Breast epithelium (tissue), 4 donors: Measurements from ENCODE around the gene TMCC1. TPM values are rescaled to one million over a fixed set of nuclear protein-coding genes. Genes with fewer than 3 reads are reported as not detected.

Experiments
- DNase-seq, 2 donors: peaks; one replicate each; pipeline ENCODE4 v3.0.0-alpha.2; 2019; ENCODE audit warnings: low spot score in 2 of 2
- H3K27ac ChIP-seq, 2 donors: fragments of 200-600 bp; sonication (generic) in 1 of 2; one replicate each; pipeline ENCODE4 v1.5.1; 2016 to 2019; ENCODE audit warnings: mild to moderate bottlenecking in 1 of 2
- H3K27me3 ChIP-seq, 2 donors: fragments of 200-600 bp; sonication (generic) in 1 of 2; one replicate each; pipeline versions ENCODE4 v1.5.1 to v1.6.0; 2017 to 2019; ENCODE audit warnings: control low read depth in 1 of 2, mild to moderate bottlenecking in 1 of 2
- H3K36me3 ChIP-seq: fragments of 200-600 bp; one replicate; pipeline ENCODE4 v1.5.1; 2019
- H3K4me1 ChIP-seq, 2 donors: fragments of 200-600 bp; sonication (generic); one replicate each; pipeline ENCODE4 v1.5.1; 2016 to 2019; ENCODE audit warnings: control low read depth in 1 of 2
- H3K4me3 ChIP-seq, 3 donors: fragments of 200-600 bp; sonication (generic); 1 replicate in 2 of 3; 2 replicates in 1 of 3; pipeline ENCODE4 v1.5.1; 2016 to 2019; ENCODE audit warnings: mild to moderate bottlenecking in 3 of 3, moderate library complexity in 2 of 3
- H3K9me3 ChIP-seq, 2 donors: fragments of 200-600 bp; sonication (generic) in 1 of 2; one replicate each; pipeline ENCODE4 v1.5.1; 2016 to 2019; ENCODE audit warnings: control low read depth in 1 of 2
- POLR2A ChIP-seq: fragments of 450-650 bp; IDR thresholded peaks from one replicate; pipeline ENCODE4 v1.6.1; 2016; ENCODE audit warnings: antibody characterized with exemption, mild to moderate bottlenecking, moderate library complexity
- POLR2AphosphoS5 ChIP-seq, 3 donors: sonication (generic); formaldehyde crosslinking; IDR thresholded peaks; one replicate each; pipeline ENCODE4 v1.6.1; 2017; ENCODE audit warnings: antibody characterized with exemption in 3 of 3
- intact Hi-C: fragments of 100-400 bp; cut with DNase I; formaldehyde crosslinking; loops from one replicate; pipeline ENCODE4 v1.15.1; 2023; ENCODE audit warnings: low total_unique reads
- total RNA-seq, 3 donors: library from RNA; depleted of rRNA; stranded (reverse); fragments of >200 nt; gene quantifications; one replicate each; pipeline ENCODE4 v1.1.0, GENCODE V29; 2016
- TF ChIP-seq, protein P1 (sequence below), 3 donors: fragments of 450-650 bp; IDR thresholded peaks; one replicate each; pipeline ENCODE4 v1.5.1; 2016 to 2017; ENCODE audit warnings: antibody characterized with exemption in 3 of 3, mild to moderate bottlenecking in 3 of 3, moderate library complexity in 3 of 3

Gene TMCC1
- total RNA-seq, 3 donors from 2014 or later: 29.4 to 48.1 (median 29.8) TPM

- intact Hi-C loops: no loop called here
- DNase-seq: peak in 1 of 2 donors; percentile 74
- Histone ChIP-seq H3K4me1 (peaks cover 0 to 11% of the 10 kb centered on the region in 2 donors), H3K9me3 (no peaks in the 10 kb centered on the region), H3K36me3 (no peaks in the 10 kb centered on the region), H3K27me3 (no peaks in the 10 kb centered on the region), H3K4me3 (peak overlapping the region; percentile 2 to 42 (median 20)), H3K27ac (peak overlapping the region; percentile 40 to 67)
- peak in 2 of 3 donors; percentile 38 to 87 for TF ChIP-seq POLR2AphosphoS5 (IDR thresholded peaks at IDR 0.05)
- TF ChIP-seq, protein P1, sequence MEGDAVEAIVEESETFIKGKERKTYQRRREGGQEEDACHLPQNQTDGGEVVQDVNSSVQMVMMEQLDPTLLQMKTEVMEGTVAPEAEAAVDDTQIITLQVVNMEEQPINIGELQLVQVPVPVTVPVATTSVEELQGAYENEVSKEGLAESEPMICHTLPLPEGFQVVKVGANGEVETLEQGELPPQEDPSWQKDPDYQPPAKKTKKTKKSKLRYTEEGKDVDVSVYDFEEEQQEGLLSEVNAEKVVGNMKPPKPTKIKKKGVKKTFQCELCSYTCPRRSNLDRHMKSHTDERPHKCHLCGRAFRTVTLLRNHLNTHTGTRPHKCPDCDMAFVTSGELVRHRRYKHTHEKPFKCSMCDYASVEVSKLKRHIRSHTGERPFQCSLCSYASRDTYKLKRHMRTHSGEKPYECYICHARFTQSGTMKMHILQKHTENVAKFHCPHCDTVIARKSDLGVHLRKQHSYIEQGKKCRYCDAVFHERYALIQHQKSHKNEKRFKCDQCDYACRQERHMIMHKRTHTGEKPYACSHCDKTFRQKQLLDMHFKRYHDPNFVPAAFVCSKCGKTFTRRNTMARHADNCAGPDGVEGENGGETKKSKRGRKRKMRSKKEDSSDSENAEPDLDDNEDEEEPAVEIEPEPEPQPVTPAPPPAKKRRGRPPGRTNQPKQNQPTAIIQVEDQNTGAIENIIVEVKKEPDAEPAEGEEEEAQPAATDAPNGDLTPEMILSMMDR (IDR thresholded peaks at IDR 0.05): no peak
- TF ChIP-seq POLR2A: no peak
Measured at GRCh38 chr3:129723558-129724324, 169.8 kb downstream of the TMCC1 start.

DNA sequence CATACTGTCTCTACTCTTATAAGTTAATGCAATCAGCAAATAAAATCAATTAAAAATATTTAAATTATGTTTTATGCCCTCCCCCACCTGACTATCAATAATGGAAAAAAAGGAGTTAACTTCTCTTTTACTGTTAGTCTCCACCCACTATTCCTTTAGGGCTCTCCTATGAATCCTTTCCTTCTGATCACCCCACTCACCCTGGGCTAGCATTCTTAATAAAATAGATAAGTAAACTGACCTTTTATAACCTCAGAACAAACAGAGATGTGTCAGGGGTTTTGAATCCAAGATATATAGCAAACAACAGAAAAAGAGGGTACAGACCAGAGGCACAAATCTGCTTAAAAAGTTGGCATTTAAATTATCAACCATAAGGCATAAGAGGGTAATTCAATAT is 171.0 kb downstream of the TMCC1 start:
- Histone ChIP-seq H3K4me1 (peaks cover 0 to 11% of the 10 kb centered on the region in 2 donors), H3K27me3 (no peaks in the 10 kb centered on the region), H3K9me3 (no peaks in the 10 kb centered on the region), H3K27ac (no peak overlapping the region), H3K36me3 (no peaks in the 10 kb centered on the region), H3K4me3 (no peak overlapping the region)
- intact Hi-C loops: no loop called here
- no peak for DNase-seq
- TF ChIP-seq POLR2AphosphoS5 (IDR thresholded peaks at IDR 0.05): no peak
- TF ChIP-seq, protein P1 (IDR thresholded peaks at IDR 0.05): no peak
- TF ChIP-seq POLR2A: no peak

DNA sequence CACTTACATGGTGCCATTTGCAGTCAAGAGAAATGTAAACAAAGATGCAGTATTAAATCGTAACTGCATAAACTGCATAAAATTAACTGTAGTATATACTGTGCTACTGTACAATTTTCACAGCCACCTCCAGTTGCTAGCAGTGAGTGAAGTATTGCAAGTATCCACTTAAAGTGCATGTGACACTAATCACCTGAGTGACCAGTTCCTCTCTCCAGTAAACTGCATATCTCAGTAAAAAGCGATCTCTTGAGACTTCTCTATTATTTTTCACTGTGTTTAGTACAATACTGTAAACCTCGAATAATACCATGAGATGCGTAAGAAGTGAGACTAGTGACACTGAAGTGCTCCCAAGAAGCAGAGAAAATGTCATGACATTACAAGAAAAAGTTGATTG is 175.3 kb downstream of the TMCC1 start:
- Histone ChIP-seq H3K27ac (no peak overlapping the region), H3K36me3 (no peaks in the 10 kb centered on the region), H3K27me3 (no peaks in the 10 kb centered on the region), H3K4me3 (no peak overlapping the region), H3K4me1 (peaks cover 0 to 7% of the 10 kb centered on the region in 2 donors), H3K9me3 (no peaks in the 10 kb centered on the region)
- TF ChIP-seq POLR2AphosphoS5 (IDR thresholded peaks at IDR 0.05) (no peak), POLR2A (no peak)
- TF ChIP-seq, protein P1 (IDR thresholded peaks at IDR 0.05): no peak
- no peak for DNase-seq
- intact Hi-C loops: no loop called here

GRCh38 chr3:129715854-129716253 is 177.7 kb downstream of the TMCC1 start:
- no peak overlapping the region for H3K4me3 ChIP-seq
- intact Hi-C loops: no loop called here
- no peaks in the 10 kb centered on the region for H3K36me3 ChIP-seq
- TF ChIP-seq POLR2AphosphoS5 (IDR thresholded peaks at IDR 0.05) (no peak), POLR2A (no peak)
- TF ChIP-seq, protein P1 (IDR thresholded peaks at IDR 0.05): no peak
- no peaks in the 10 kb centered on the region for H3K4me1 ChIP-seq
- no peak for DNase-seq
- H3K27me3 ChIP-seq: no peaks in the 10 kb centered on the region
- no peaks in the 10 kb centered on the region for H3K9me3 ChIP-seq
- H3K27ac ChIP-seq: no peak overlapping the region

DNA sequence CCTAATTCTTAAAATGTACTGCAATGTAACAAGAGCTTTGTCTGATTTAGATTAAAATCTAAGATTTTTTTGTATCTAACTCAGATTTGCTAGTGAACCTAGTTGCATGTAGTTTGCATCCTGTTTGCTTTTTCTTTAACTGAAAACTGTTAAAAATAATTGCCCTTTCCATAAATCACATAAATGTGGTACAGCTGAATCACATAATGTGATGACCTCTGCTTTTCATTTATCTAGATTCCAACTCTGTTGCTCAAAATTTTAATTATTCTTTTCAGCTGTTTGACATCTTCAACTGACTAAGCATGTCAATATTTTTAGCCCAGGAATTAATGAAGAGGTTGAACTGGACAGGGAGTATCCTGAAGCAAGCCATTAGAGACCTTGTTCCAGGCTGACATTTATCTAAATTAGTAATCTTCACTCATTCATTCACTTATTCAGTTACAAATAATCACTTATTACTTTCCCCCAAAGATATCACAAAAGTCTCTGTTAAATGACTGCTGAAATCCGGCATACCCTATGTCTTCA is 185.1 kb downstream of the TMCC1 start:
- Histone ChIP-seq H3K4me3 (no peak overlapping the region), H3K9me3 (no peaks in the 10 kb centered on the region), H3K27me3 (no peaks in the 10 kb centered on the region), H3K4me1 (no peaks in the 10 kb centered on the region), H3K27ac (no peak overlapping the region), H3K36me3 (no peaks in the 10 kb centered on the region)
- intact Hi-C loops: no loop called here
- DNase-seq: no peak
- TF ChIP-seq, protein P1 (IDR thresholded peaks at IDR 0.05): no peak
- no peak for TF ChIP-seq POLR2AphosphoS5 (IDR thresholded peaks at IDR 0.05)
- TF ChIP-seq POLR2A: no peak
